B cell (primary cell): ENCODE measurements around the gene TFB1M. TPM values are rescaled to one million over a fixed set of nuclear protein-coding genes. Genes with fewer than 3 reads are reported as not detected.

ENCODE experiments used
- ATAC-seq: fragments of 200-7000 bp; cut with Tn5 transposase; one replicate; pipeline ENCODE4 v1.10.0; 2021; ENCODE audit warnings: low read depth, mild to moderate bottlenecking, moderate number of reproducible peaks, moderate library complexity
- CTCF ChIA-PET: fragments of 350-600 bp; sonication (Branson Sonifier 250); formaldehyde crosslinking; loops from one replicate; lab custom pipeline; 2021; ENCODE audit warnings: antibody characterized with exemption, inconsistent platforms; lab: Charles Lee
- POLR2A ChIA-PET: fragments of 350-600 bp; sonication (Branson Sonifier 250); formaldehyde crosslinking; loops from one replicate; lab custom pipeline; 2021; ENCODE audit warnings: antibody characterized with exemption; lab: Charles Lee
- DNase-seq: peaks from one replicate; pipeline ENCODE4 v3.0.0; 2013
- H2AFZ ChIP-seq: 2 replicates; pipeline ENCODE4 v1.6.1; 2012; ENCODE audit warnings: mild to moderate bottlenecking, low read depth, low read length; ENCODE audit not compliant: insufficient read depth, poor library complexity, severe bottlenecking
- H3K27ac ChIP-seq, 2 donors: 1 replicate in 1 of 2; 2 replicates in 1 of 2; pipeline ENCODE4 v1.5.1; 2012 to 2013; ENCODE audit warnings: low read length in 2 of 2, mild to moderate bottlenecking in 2 of 2, moderate library complexity in 1 of 2
- H3K27me3 ChIP-seq, 4 experiments: fragments of 200-600 bp in 1 of 4; sonication (generic) in 1 of 4; replicated peaks in 1 of 4; 1 replicate in 2 of 4; 2 replicates in 2 of 4; pipeline versions ENCODE4 v1.6.1 to v1.7.0; 2013 to 2016; ENCODE audit warnings: low read length in 3 of 4, mild to moderate bottlenecking in 2 of 4, mixed read lengths in 1 of 4, moderate library complexity in 1 of 4; ENCODE audit not compliant: insufficient read depth in 4 of 4, control insufficient read depth in 3 of 4; ENCODE audit errors: control extremely low read depth in 1 of 4
- H3K36me3 ChIP-seq, 2 experiments: replicated peaks in 1 of 2; 1 replicate in 1 of 2; 2 replicates in 1 of 2; pipeline versions ENCODE4 v1.6.1 to v1.7.1; 2013; ENCODE audit warnings: low read length in 1 of 2; ENCODE audit not compliant: insufficient read depth in 2 of 2, control insufficient read depth in 1 of 2; ENCODE audit errors: control extremely low read depth in 1 of 2, extremely low read depth in 1 of 2
- H3K4me1 ChIP-seq, 2 donors: fragments of 200-600 bp in 1 of 2; sonication (generic) in 1 of 2; 1 replicate in 1 of 2; 2 replicates in 1 of 2; pipeline versions ENCODE4 v1.5.1 to v1.6.1; 2013 to 2017; ENCODE audit warnings: low read length in 2 of 2; ENCODE audit not compliant: control insufficient read depth in 2 of 2, insufficient read depth in 2 of 2
- H3K4me2 ChIP-seq: replicated peaks from 2 replicates; pipeline ENCODE3; 2012; ENCODE audit warnings: mild to moderate bottlenecking, low read depth, low read length; ENCODE audit not compliant: poor library complexity, severe bottlenecking
- H3K4me3 ChIP-seq, 5 experiments: fragments of 200-600 bp in 1 of 5; sonication (generic) in 1 of 5; 1 replicate in 3 of 5; 2 replicates in 2 of 5; pipeline versions ENCODE4 v1.5.1 to v1.7.0; 2011 to 2016; ENCODE audit warnings: low read length in 4 of 5, mild to moderate bottlenecking in 4 of 5, low read depth in 2 of 5, control low read depth in 1 of 5, moderate library complexity in 1 of 5; ENCODE audit not compliant: insufficient read depth in 1 of 5; ENCODE audit errors: control extremely low read depth in 1 of 5, extremely low read depth in 1 of 5
- H3K79me2 ChIP-seq: fragments of 200-600 bp; sonication (generic); one replicate; pipeline ENCODE4 v1.6.0; 2016; ENCODE audit warnings: low read length; ENCODE audit not compliant: control insufficient read depth, insufficient read depth
- H3K9ac ChIP-seq: fragments of 200-600 bp; sonication (generic); 2 replicates; pipeline ENCODE4 v1.6.1; 2017; ENCODE audit warnings: mild to moderate bottlenecking, low read length, moderate library complexity
- H3K9me3 ChIP-seq, 3 donors: one replicate each; pipeline versions ENCODE4 v1.6.1 to v1.7.1; 2013; ENCODE audit warnings: low read length in 2 of 3; ENCODE audit not compliant: control insufficient read depth in 2 of 3, insufficient read depth in 1 of 3; ENCODE audit errors: control extremely low read depth in 1 of 3
- H4K20me1 ChIP-seq: 2 replicates; pipeline ENCODE4 v1.6.0; 2012; ENCODE audit warnings: mild to moderate bottlenecking, low read length; ENCODE audit not compliant: insufficient read depth, control insufficient read depth, poor library complexity, severe bottlenecking
- H3K27ac Mint-ChIP-seq: one replicate; pipeline ENCODE4 v1.8.0; 2021; ENCODE audit warnings: mixed read lengths
- H3K27me3 Mint-ChIP-seq: one replicate; pipeline ENCODE4 v1.8.0; 2021; ENCODE audit warnings: mixed read lengths
- H3K4me1 Mint-ChIP-seq: one replicate; pipeline ENCODE4 v1.8.0; 2021; ENCODE audit warnings: mixed read lengths
- H3K4me3 Mint-ChIP-seq: one replicate; pipeline ENCODE4 v1.8.0; 2021; ENCODE audit warnings: mixed read lengths
- H3K9me3 Mint-ChIP-seq: one replicate; pipeline ENCODE4 v1.8.0; 2022; ENCODE audit warnings: mixed read lengths; ENCODE audit not compliant: insufficient read depth
- CTCF ChIP-seq: fragments of 200-600 bp; IDR thresholded peaks from one replicate; pipeline ENCODE4 v1.8.0; 2022; ENCODE audit warnings: antibody characterized with exemption, mild to moderate bottlenecking
- EZH2 ChIP-seq: IDR thresholded peaks from 2 replicates; pipeline ENCODE4 v1.6.1; 2012; ENCODE audit warnings: borderline replicate concordance, low read depth, mild to moderate bottlenecking, moderate library complexity, low read length; ENCODE audit not compliant: insufficient read depth, poor library complexity, severe bottlenecking
- intact Hi-C: fragments of 100-400 bp; cut with micrococcal nuclease; formaldehyde crosslinking; loops from one replicate; pipeline ENCODE4 v1.10.0; 2022
- polyA plus RNA-seq: library from polyadenylated mRNA; depleted of rRNA; stranded (reverse); fragments of >200 nt; gene quantifications from 2 replicates; pipeline ENCODE4 v1.2.3, GENCODE V29; 2012
- total RNA-seq, 2 donors: library from RNA; stranded (reverse); fragments of 120-200 nt in 1 of 2; gene quantifications; 1 replicate in 1 of 2; 2 replicates in 1 of 2; pipeline versions ENCODE4 v1.2.3 to v1.2.4, GENCODE V29; 2013 to 2022

TFB1M gene
- total and polyA plus RNA-seq, 2 donors (not counting 1 experiment from before 2014, with no cell fraction given): 18.6 to 49.9 TPM

- Mint-ChIP-seq H3K4me1 (peaks cover 19% of the 10 kb centered on the region), H3K27ac (no peak overlapping the region), H3K27me3 (no peaks in the 10 kb centered on the region), H3K9me3 (peaks cover 7% of the 10 kb centered on the region), H3K4me3 (no peak overlapping the region)
- no peak for DNase-seq
- Histone ChIP-seq H3K79me2 (no peaks in the 10 kb centered on the region), H3K9me3 (peaks cover 2 to 23% (median 20%) of the 10 kb centered on the region in 3 donors), H3K27ac (no peak overlapping the region), H3K27me3 (no peaks in the 10 kb centered on the region), H4K20me1 (no peaks in the 10 kb centered on the region), H3K36me3 (no peaks in the 10 kb centered on the region), H3K4me1 (peaks cover 2 to 14% of the 10 kb centered on the region in 2 donors), H2AFZ (no peak overlapping the region), H3K4me2 (no peak overlapping the region), H3K4me3 (no peak overlapping the region), H3K9ac (no peak overlapping the region)
- ChIA-PET POLR2A (no interaction called here), CTCF (no interaction called here)
- TF ChIP-seq CTCF: no peak
- no peak for TF ChIP-seq EZH2
- intact Hi-C loops: no loop called here
- ATAC-seq: no peak
Measured at GRCh38 chr6:155354167-155354566, 39.9 kb upstream of the TFB1M start.

- H3K9me3 Mint-ChIP-seq: peaks cover 7% of the 10 kb centered on the region
- Histone ChIP-seq H3K4me2 (no peak overlapping the region), H3K4me3 (no peak overlapping the region), H3K36me3 (no peaks in the 10 kb centered on the region), H3K27me3 (no peaks in the 10 kb centered on the region), H3K9ac (no peak overlapping the region), H3K79me2 (no peaks in the 10 kb centered on the region), H3K9me3 (peaks cover 0 to 25% (median 24%) of the 10 kb centered on the region in 3 donors), H4K20me1 (no peaks in the 10 kb centered on the region), H2AFZ (no peak overlapping the region), H3K27ac (no peak overlapping the region), H3K4me1 (peaks cover 2 to 14% of the 10 kb centered on the region in 2 donors)
- H3K4me3 Mint-ChIP-seq: no peak overlapping the region
- ChIA-PET CTCF (no interaction called here), POLR2A (no interaction called here)
- ATAC-seq: no peak
- H3K4me1 Mint-ChIP-seq: peaks cover 19% of the 10 kb centered on the region
- H3K27ac Mint-ChIP-seq: no peak overlapping the region
- no peaks in the 10 kb centered on the region for H3K27me3 Mint-ChIP-seq
- TF ChIP-seq EZH2 (no peak), CTCF (no peak)
- DNase-seq: no peak
- intact Hi-C loops: no loop called here
Measured at GRCh38 chr6:155352811-155353210, 38.5 kb upstream of the TFB1M start.
